SK-N-SH treated with all-trans-retinoic acid at 6 μM for 48 hours (cell line): Measurements from ENCODE around the gene SSX4B.
"Not testable (repeated sequence)": the region's sequence is repeated elsewhere in the genome, so short reads cannot be mapped to it uniquely, and the experiment has no call there.

Experiments used
- CREB5 ChIP-seq: fragments of 250-450 bp; sonication (Bioruptor Pico); IDR thresholded peaks from 2 replicates; pipeline ENCODE4 v1.5.1; 2020; ENCODE audit warnings: low read depth, mild to moderate bottlenecking, moderate library complexity
- OSR1 ChIP-seq: fragments of 250-450 bp; sonication (Bioruptor Pico); IDR thresholded peaks from 2 replicates; pipeline ENCODE4 v1.8.0; 2022; ENCODE audit warnings: moderate library complexity, mild to moderate bottlenecking, inconsistent platforms
- PPARA ChIP-seq: fragments of 250-450 bp; sonication (Bioruptor Pico); IDR thresholded peaks from 2 replicates; pipeline ENCODE4 v1.5.0; 2020; ENCODE audit warnings: mild to moderate bottlenecking, borderline replicate concordance
- RARB ChIP-seq: fragments of 250-450 bp; sonication (Bioruptor Pico); IDR thresholded peaks from 2 replicates; pipeline ENCODE4 v1.8.0; 2021; ENCODE audit warnings: mild to moderate bottlenecking, moderate library complexity
- TCF4 ChIP-seq: fragments of 250-450 bp; sonication (Bioruptor Pico); IDR thresholded peaks from 2 replicates; pipeline ENCODE4 v1.8.0; 2021; ENCODE audit warnings: mild to moderate bottlenecking, moderate library complexity, borderline replicate concordance
- ZFP30 ChIP-seq: fragments of 450-650 bp; formaldehyde crosslinking; IDR thresholded peaks from 2 replicates; pipeline ENCODE4 v1.5.0; 2022; ENCODE audit warnings: mild to moderate bottlenecking, moderate library complexity
- ZNF565 ChIP-seq: fragments of 450-650 bp; formaldehyde crosslinking; conservative IDR thresholded peaks from 2 replicates; pipeline ENCODE4 v1.5.0; 2020; ENCODE audit warnings: low read depth, mild to moderate bottlenecking, moderate library complexity
- ZNF70 ChIP-seq: fragments of 450-650 bp; formaldehyde crosslinking; IDR thresholded peaks from 2 replicates; pipeline ENCODE4 v1.5.0; 2020; ENCODE audit warnings: mild to moderate bottlenecking, moderate library complexity
- TF ChIP-seq, protein P1 (sequence below): fragments of 250-450 bp; sonication (Bioruptor Pico); IDR thresholded peaks from 2 replicates; pipeline ENCODE4 v1.8.0; 2021; ENCODE audit warnings: low read depth, mild to moderate bottlenecking, moderate library complexity, borderline replicate concordance
- TF ChIP-seq, protein P2 (sequence below): fragments of 250-450 bp; sonication (Bioruptor Pico); IDR thresholded peaks from 2 replicates; pipeline ENCODE4 v1.5.0; 2020; ENCODE audit warnings: mild to moderate bottlenecking, moderate library complexity
- TF ChIP-seq, protein P3 (sequence below): fragments of 250-450 bp; sonication (Bioruptor Pico); IDR thresholded peaks from 2 replicates; pipeline ENCODE4 v1.8.0; 2020; ENCODE audit warnings: mild to moderate bottlenecking, moderate library complexity, borderline replicate concordance
- TF ChIP-seq, protein P4 (sequence below): fragments of 250-450 bp; sonication (Bioruptor Pico); IDR thresholded peaks from 2 replicates; pipeline ENCODE4 v1.5.1; 2021; ENCODE audit warnings: mild to moderate bottlenecking, moderate library complexity

- not testable (repeated sequence) for TF ChIP-seq ZNF70 (CRISPR knock-in tag); CREB5 (CRISPR knock-in tag); TCF4 (CRISPR knock-in tag); RARB (CRISPR knock-in tag); ZFP30; OSR1; PPARA (CRISPR knock-in tag); ZNF565
- TF ChIP-seq, protein P1, sequence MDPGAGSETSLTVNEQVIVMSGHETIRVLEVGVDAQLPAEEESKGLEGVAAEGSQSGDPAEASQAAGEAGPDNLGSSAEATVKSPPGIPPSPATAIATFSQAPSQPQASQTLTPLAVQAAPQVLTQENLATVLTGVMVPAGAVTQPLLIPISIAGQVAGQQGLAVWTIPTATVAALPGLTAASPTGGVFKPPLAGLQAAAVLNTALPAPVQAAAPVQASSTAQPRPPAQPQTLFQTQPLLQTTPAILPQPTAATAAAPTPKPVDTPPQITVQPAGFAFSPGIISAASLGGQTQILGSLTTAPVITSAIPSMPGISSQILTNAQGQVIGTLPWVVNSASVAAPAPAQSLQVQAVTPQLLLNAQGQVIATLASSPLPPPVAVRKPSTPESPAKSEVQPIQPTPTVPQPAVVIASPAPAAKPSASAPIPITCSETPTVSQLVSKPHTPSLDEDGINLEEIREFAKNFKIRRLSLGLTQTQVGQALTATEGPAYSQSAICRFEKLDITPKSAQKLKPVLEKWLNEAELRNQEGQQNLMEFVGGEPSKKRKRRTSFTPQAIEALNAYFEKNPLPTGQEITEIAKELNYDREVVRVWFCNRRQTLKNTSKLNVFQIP (CRISPR knock-in tag), result not testable (repeated sequence)
- TF ChIP-seq, protein P2, sequence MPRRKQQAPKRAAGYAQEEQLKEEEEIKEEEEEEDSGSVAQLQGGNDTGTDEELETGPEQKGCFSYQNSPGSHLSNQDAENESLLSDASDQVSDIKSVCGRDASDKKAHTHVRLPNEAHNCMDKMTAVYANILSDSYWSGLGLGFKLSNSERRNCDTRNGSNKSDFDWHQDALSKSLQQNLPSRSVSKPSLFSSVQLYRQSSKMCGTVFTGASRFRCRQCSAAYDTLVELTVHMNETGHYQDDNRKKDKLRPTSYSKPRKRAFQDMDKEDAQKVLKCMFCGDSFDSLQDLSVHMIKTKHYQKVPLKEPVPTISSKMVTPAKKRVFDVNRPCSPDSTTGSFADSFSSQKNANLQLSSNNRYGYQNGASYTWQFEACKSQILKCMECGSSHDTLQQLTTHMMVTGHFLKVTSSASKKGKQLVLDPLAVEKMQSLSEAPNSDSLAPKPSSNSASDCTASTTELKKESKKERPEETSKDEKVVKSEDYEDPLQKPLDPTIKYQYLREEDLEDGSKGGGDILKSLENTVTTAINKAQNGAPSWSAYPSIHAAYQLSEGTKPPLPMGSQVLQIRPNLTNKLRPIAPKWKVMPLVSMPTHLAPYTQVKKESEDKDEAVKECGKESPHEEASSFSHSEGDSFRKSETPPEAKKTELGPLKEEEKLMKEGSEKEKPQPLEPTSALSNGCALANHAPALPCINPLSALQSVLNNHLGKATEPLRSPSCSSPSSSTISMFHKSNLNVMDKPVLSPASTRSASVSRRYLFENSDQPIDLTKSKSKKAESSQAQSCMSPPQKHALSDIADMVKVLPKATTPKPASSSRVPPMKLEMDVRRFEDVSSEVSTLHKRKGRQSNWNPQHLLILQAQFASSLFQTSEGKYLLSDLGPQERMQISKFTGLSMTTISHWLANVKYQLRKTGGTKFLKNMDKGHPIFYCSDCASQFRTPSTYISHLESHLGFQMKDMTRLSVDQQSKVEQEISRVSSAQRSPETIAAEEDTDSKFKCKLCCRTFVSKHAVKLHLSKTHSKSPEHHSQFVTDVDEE (CRISPR knock-in tag), result not testable (repeated sequence)
- TF ChIP-seq, protein P3, sequence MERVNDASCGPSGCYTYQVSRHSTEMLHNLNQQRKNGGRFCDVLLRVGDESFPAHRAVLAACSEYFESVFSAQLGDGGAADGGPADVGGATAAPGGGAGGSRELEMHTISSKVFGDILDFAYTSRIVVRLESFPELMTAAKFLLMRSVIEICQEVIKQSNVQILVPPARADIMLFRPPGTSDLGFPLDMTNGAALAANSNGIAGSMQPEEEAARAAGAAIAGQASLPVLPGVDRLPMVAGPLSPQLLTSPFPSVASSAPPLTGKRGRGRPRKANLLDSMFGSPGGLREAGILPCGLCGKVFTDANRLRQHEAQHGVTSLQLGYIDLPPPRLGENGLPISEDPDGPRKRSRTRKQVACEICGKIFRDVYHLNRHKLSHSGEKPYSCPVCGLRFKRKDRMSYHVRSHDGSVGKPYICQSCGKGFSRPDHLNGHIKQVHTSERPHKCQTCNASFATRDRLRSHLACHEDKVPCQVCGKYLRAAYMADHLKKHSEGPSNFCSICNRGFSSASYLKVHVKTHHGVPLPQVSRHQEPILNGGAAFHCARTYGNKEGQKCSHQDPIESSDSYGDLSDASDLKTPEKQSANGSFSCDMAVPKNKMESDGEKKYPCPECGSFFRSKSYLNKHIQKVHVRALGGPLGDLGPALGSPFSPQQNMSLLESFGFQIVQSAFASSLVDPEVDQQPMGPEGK (CRISPR knock-in tag), result not testable (repeated sequence)
- TF ChIP-seq, protein P4, sequence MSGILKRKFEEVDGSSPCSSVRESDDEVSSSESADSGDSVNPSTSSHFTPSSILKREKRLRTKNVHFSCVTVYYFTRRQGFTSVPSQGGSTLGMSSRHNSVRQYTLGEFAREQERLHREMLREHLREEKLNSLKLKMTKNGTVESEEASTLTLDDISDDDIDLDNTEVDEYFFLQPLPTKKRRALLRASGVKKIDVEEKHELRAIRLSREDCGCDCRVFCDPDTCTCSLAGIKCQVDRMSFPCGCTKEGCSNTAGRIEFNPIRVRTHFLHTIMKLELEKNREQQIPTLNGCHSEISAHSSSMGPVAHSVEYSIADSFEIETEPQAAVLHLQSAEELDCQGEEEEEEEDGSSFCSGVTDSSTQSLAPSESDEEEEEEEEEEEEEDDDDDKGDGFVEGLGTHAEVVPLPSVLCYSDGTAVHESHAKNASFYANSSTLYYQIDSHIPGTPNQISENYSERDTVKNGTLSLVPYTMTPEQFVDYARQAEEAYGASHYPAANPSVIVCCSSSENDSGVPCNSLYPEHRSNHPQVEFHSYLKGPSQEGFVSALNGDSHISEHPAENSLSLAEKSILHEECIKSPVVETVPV (CRISPR knock-in tag), result not testable (repeated sequence)
These were observed 14.8 kb downstream of the SSX4B start for GRCh38 chrX:48396931-48397330.
